Activated CD8-positive, alpha-beta memory T cell treated with anti-CD3 and anti-CD28 coated beads, Interleukin-2, amount 50 U/mL, for 24 hours (primary cell): ENCODE measurements around the gene GPC6.

Source experiments
- DNase-seq: peaks from one replicate; pipeline ENCODE4 v3.0.0-alpha.2; 2020; ENCODE audit errors: extremely low read depth

Gene GPC6

GRCh38 chr13:94455414-94455813 is 1228.8 kb downstream of the GPC6 start:
- DNase-seq, result no peak
